Measurements from ENCODE around the gene TBCK.
"Not testable (repeated sequence)": the region's sequence is repeated elsewhere in the genome, so short reads cannot be mapped to it uniquely, and the experiment has no call there.

Gene TBCK

GRCh38 chr4:106323119-106323518 is 7.1 kb upstream of the TBCK start:
- DNase-seq (ENCODE audit: low read depth): no peak
- no peak for TF ChIP-seq CTCF (conservative IDR thresholded peaks at IDR 0.05; ENCODE audit: low read depth, low read length)
- no peak overlapping the region for H3K4me3 ChIP-seq (ENCODE audit: low read depth, low read length)

GRCh38 chr4:106321814-106322213 is 5.8 kb upstream of the TBCK start:
- DNase-seq (ENCODE audit: low read depth); H3K4me3 ChIP-seq (ENCODE audit: low read depth, low read length): not testable (repeated sequence)

GRCh38 chr4:106321168-106321567 is 5.2 kb upstream of the TBCK start:
- DNase-seq (ENCODE audit: low read depth); H3K4me3 ChIP-seq (ENCODE audit: low read depth, low read length): not testable (repeated sequence)

- no peak for TF ChIP-seq CTCF (conservative IDR thresholded peaks at IDR 0.05; ENCODE audit: low read depth, low read length)
- DNase-seq (ENCODE audit: low read depth): no peak
- no peak overlapping the region for H3K4me3 ChIP-seq (ENCODE audit: low read depth, low read length)
Observed at GRCh38 chr4:106320235-106320634, 4.2 kb upstream of the TBCK start.

- no peak for DNase-seq (ENCODE audit: low read depth)
- H3K4me3 ChIP-seq (ENCODE audit: low read depth, low read length): no peak overlapping the region
- no peak for TF ChIP-seq CTCF (conservative IDR thresholded peaks at IDR 0.05; ENCODE audit: low read depth, low read length)
Observed at GRCh38 chr4:106318511-106318910, 2.5 kb upstream of the TBCK start.

- H3K4me3 ChIP-seq (ENCODE audit: low read depth, low read length): peak overlapping the region; percentile 92
- DNase-seq (ENCODE audit: low read depth): no peak
- TF ChIP-seq CTCF (conservative IDR thresholded peaks at IDR 0.05; ENCODE audit: low read depth, low read length): no peak
Observed at GRCh38 chr4:106317815-106318214, 1.8 kb upstream of the TBCK start.

- DNase-seq (ENCODE audit: low read depth): peak; percentile 17
- TF ChIP-seq CTCF (conservative IDR thresholded peaks at IDR 0.05; ENCODE audit: low read depth, low read length): no peak
- peak overlapping the region; percentile 92 for H3K4me3 ChIP-seq (ENCODE audit: low read depth, low read length)
Observed at GRCh38 chr4:106316773-106317409, 882 bp upstream of the TBCK start.

GRCh38 chr4:106315476-106315967 is 487 bp downstream of the TBCK start:
- TF ChIP-seq CTCF (conservative IDR thresholded peaks at IDR 0.05; ENCODE audit: low read depth, low read length): no peak
- peak overlapping the region; percentile 92 for H3K4me3 ChIP-seq (ENCODE audit: low read depth, low read length)
- DNase-seq (ENCODE audit: low read depth): peak; percentile 31

All from choroid plexus epithelial cell (primary cell).